ENCODE measurements around the gene MPC1L. TPM values are rescaled to one million over a fixed set of nuclear protein-coding genes. Genes with fewer than 3 reads are reported as not detected.
"Not testable (repeated sequence)": the region's sequence is repeated elsewhere in the genome, so short reads cannot be mapped to it uniquely, and the experiment has no call there.

MPC1L gene
- total RNA-seq (2021; ENCODE audit: unreplicated experiment) (not detected), Bru-seq, nascent RNA (not detected), BruChase-seq, experiment 1, labeled RNA remaining after a 2-hour chase (not detected), BruChase-seq, experiment 2, labeled RNA remaining after a 6-hour chase (not detected)
- polyA plus RNA-seq (2012; ENCODE audit: insufficient read length) = not detected
- long read RNA-seq = 0 reads

- no TSS peak for BruUV-seq (replicated peaks)
- no peaks in the 10 kb centered on the region for H3K27me3 ChIP-seq (ENCODE audit: control insufficient read depth, insufficient read depth, low read length)
- no peaks in the 10 kb centered on the region for H3K36me3 ChIP-seq (ENCODE audit: control insufficient read depth, insufficient read depth, low read length)
- in situ Hi-C loops (cut with HindIII; ENCODE audit: low pct_unique_long_range_greater_than_20kb, low sequenced_read_pairs) = no loop called here
- intact Hi-C loops (cut with micrococcal nuclease; ENCODE audit: unreplicated experiment) = no loop called here
- ATAC-seq (no peak), DNase-seq (ENCODE audit: low read depth, low spot score) (no peak)
- POLR2A ChIA-PET = no interaction called here
- CTCF ChIA-PET = no interaction called here
- no peak within 1 kb of the TSS for H3K27ac ChIP-seq (ENCODE audit: low read length)
- no peaks in the 10 kb centered on the region for H3K9me3 ChIP-seq (ENCODE audit: control insufficient read depth, insufficient read depth, low read depth, low read length)
- H3K4me3 ChIP-seq (ENCODE audit: low read depth in 2 of 2, low read length in 2 of 2) = no peak within 1 kb of the TSS
- TF ChIP-seq SIN3A (IDR thresholded peaks at IDR 0.05; ENCODE audit: borderline replicate concordance, insufficient read depth, low read depth, low read length) (no peak), POLR2AphosphoS5 (IDR thresholded peaks at IDR 0.05; ENCODE audit: low read depth, low read length) (no peak), CTCF (IDR thresholded peaks at IDR 0.05) (no peak), REST (IDR thresholded peaks at IDR 0.05; ENCODE audit: insufficient read depth in 1 of 2, low read depth in 2 of 2, low read length in 1 of 2) (no peak), TCF7L2 (IDR thresholded peaks at IDR 0.05; ENCODE audit: low read depth, low read length) (no peak)
- no peaks in the 10 kb centered on the region for H3K4me1 ChIP-seq (ENCODE audit: control insufficient read depth, insufficient read depth, low read length)
Measured at GRCh38 chrX:40623139-40623536, at the start of gene MPC1L. Gene MPC1L, plus strand, starts transcription at chrX:40623428. Its CDS starts 138 bp downstream, at chrX:40623566.

- POLR2A ChIA-PET = no interaction called here
- Histone ChIP-seq H3K4me3 (ENCODE audit: low read depth in 2 of 2, low read length in 2 of 2) (no peak overlapping the region), H3K36me3 (ENCODE audit: control insufficient read depth, insufficient read depth, low read length) (no peaks in the 10 kb centered on the region), H3K9me3 (ENCODE audit: control insufficient read depth, insufficient read depth, low read depth, low read length) (no peaks in the 10 kb centered on the region), H3K4me1 (ENCODE audit: control insufficient read depth, insufficient read depth, low read length) (no peaks in the 10 kb centered on the region), H3K27me3 (ENCODE audit: control insufficient read depth, insufficient read depth, low read length) (no peaks in the 10 kb centered on the region), H3K27ac (ENCODE audit: low read length) (no peak overlapping the region)
- intact Hi-C loops (cut with micrococcal nuclease; ENCODE audit: unreplicated experiment) = no loop called here
- BruUV-seq (replicated peaks) = no TSS peak
- in situ Hi-C loops (cut with HindIII; ENCODE audit: low pct_unique_long_range_greater_than_20kb, low sequenced_read_pairs) = no loop called here
- TF ChIP-seq TCF7L2 (IDR thresholded peaks at IDR 0.05; ENCODE audit: low read depth, low read length) (no peak), POLR2AphosphoS5 (IDR thresholded peaks at IDR 0.05; ENCODE audit: low read depth, low read length) (no peak), SIN3A (IDR thresholded peaks at IDR 0.05; ENCODE audit: borderline replicate concordance, insufficient read depth, low read depth, low read length) (no peak), CTCF (IDR thresholded peaks at IDR 0.05) (peak; percentile 82), REST (IDR thresholded peaks at IDR 0.05; ENCODE audit: insufficient read depth in 1 of 2, low read depth in 2 of 2, low read length in 1 of 2) (no peak)
- CTCF ChIA-PET = no interaction called here
- ATAC-seq (no peak), DNase-seq (ENCODE audit: low read depth, low spot score) (peak; percentile 35)
Measured at GRCh38 chrX:40573763-40574162, 49.5 kb upstream of the MPC1L start.

- ATAC-seq; H3K9me3 ChIP-seq (ENCODE audit: control insufficient read depth, insufficient read depth, low read depth, low read length); H3K4me1 ChIP-seq (ENCODE audit: control insufficient read depth, insufficient read depth, low read length); in situ Hi-C loops (cut with HindIII; ENCODE audit: low pct_unique_long_range_greater_than_20kb, low sequenced_read_pairs); H3K27me3 ChIP-seq (ENCODE audit: control insufficient read depth, insufficient read depth, low read length); POLR2A ChIA-PET; CTCF ChIA-PET; DNase-seq (ENCODE audit: low read depth, low spot score); intact Hi-C loops (cut with micrococcal nuclease; ENCODE audit: unreplicated experiment); H3K4me3 ChIP-seq (ENCODE audit: low read depth in 2 of 2, low read length in 2 of 2); H3K27ac ChIP-seq (ENCODE audit: low read length); BruUV-seq (replicated peaks); H3K36me3 ChIP-seq (ENCODE audit: control insufficient read depth, insufficient read depth, low read length): not testable (repeated sequence)
Measured at GRCh38 chrX:40575411-40575810, 47.8 kb upstream of the MPC1L start.
